Common myeloid progenitor, CD34-positive (primary cell): ENCODE results near the gene UBASH3B.
A peak's percentile ranks its signal among the peaks of the same experiment; 100 is the strongest.

Experiments used
- CTCF ChIA-PET: fragments of 350-600 bp; sonication (Branson Sonifier 250); formaldehyde crosslinking; loops from one replicate; lab custom pipeline; 2021; ENCODE audit warnings: antibody characterized with exemption; lab: Charles Lee
- POLR2A ChIA-PET: fragments of 350-600 bp; sonication (Branson Sonifier 250); formaldehyde crosslinking; loops from one replicate; lab custom pipeline; 2021; ENCODE audit warnings: antibody characterized with exemption; lab: Charles Lee
- DNase-seq, 3 donors: peaks; one replicate each; pipeline versions ENCODE4 v3.0.0 to v3.0.0-alpha.2; 2013
- H3K27ac ChIP-seq, 2 experiments: 1 replicate in 1 of 2; 2 replicates in 1 of 2; pipeline ENCODE4 v1.7.0; 2013; ENCODE audit warnings: inconsistent platforms in 2 of 2, low read length in 2 of 2, mild to moderate bottlenecking in 2 of 2, low read depth in 1 of 2, moderate library complexity in 1 of 2; ENCODE audit not compliant: severe bottlenecking in 2 of 2, insufficient read depth in 1 of 2, poor library complexity in 1 of 2
- H3K27me3 ChIP-seq, 5 experiments: replicated peaks in 2 of 5; 1 replicate in 3 of 5; 2 replicates in 2 of 5; pipeline versions ENCODE4 v1.6.1 to v1.7.0; 2013; ENCODE audit warnings: low read length in 4 of 5, mild to moderate bottlenecking in 2 of 5, moderate library complexity in 2 of 5, inconsistent platforms in 1 of 5; ENCODE audit not compliant: insufficient read depth in 5 of 5, control insufficient read depth in 4 of 5
- H3K36me3 ChIP-seq, 4 experiments: 1 replicate in 2 of 4; 2 replicates in 2 of 4; pipeline versions ENCODE4 v1.6.1 to v1.7.0; 2013; ENCODE audit warnings: low read length in 3 of 4, control low read depth in 1 of 4, mild to moderate bottlenecking in 1 of 4; ENCODE audit not compliant: control insufficient read depth in 4 of 4, insufficient read depth in 4 of 4
- H3K4me1 ChIP-seq, 4 experiments: 1 replicate in 3 of 4; 2 replicates in 1 of 4; pipeline versions ENCODE4 v1.6.1 to v1.7.1; 2013; ENCODE audit warnings: low read length in 3 of 4, mild to moderate bottlenecking in 3 of 4, control low read depth in 1 of 4, inconsistent platforms in 1 of 4, moderate library complexity in 1 of 4; ENCODE audit not compliant: control insufficient read depth in 4 of 4, insufficient read depth in 4 of 4; ENCODE audit errors: control extremely low read depth in 1 of 4
- H3K4me3 ChIP-seq, 7 experiments: 1 replicate in 4 of 7; 2 replicates in 3 of 7; pipeline versions ENCODE4 v1.5.1 to v1.7.0; 2013; ENCODE audit warnings: mild to moderate bottlenecking in 7 of 7, low read length in 6 of 7, moderate library complexity in 6 of 7, inconsistent platforms in 2 of 7, low read depth in 2 of 7, control low read depth in 1 of 7; ENCODE audit not compliant: insufficient read depth in 4 of 7, control insufficient read depth in 1 of 7; ENCODE audit errors: extremely low read depth in 1 of 7
- H3K9me3 ChIP-seq, 5 experiments: 1 replicate in 4 of 5; 2 replicates in 1 of 5; pipeline versions ENCODE4 v1.6.1 to v1.7.1; 2013; ENCODE audit warnings: low read length in 4 of 5, mild to moderate bottlenecking in 2 of 5, inconsistent platforms in 1 of 5, low read depth in 1 of 5, moderate library complexity in 1 of 5; ENCODE audit not compliant: control insufficient read depth in 4 of 5, insufficient read depth in 2 of 5; ENCODE audit errors: control extremely low read depth in 1 of 5
- WGBS: methylation state at CpG from one replicate; pipeline ENCODE4 v1.1.5; 2013; ENCODE audit not compliant: insufficient coverage; 5-methylcytosine and 5-hydroxymethylcytosine counted together

Gene UBASH3B

GRCh38 chr11:122698392-122698791, 42.9 kb downstream of the UBASH3B start:
- peaks cover 0 to 8% (median 0%) of the 10 kb centered on the region in 4 experiments for H3K36me3 ChIP-seq
- no peaks in the 10 kb centered on the region for H3K9me3 ChIP-seq
- H3K27me3 ChIP-seq, result no peaks in the 10 kb centered on the region
- peak overlapping the region in 1 of 2 experiments; percentile 71 for H3K27ac ChIP-seq
- H3K4me1 ChIP-seq, result peaks cover 27 to 65% (median 58%) of the 10 kb centered on the region in 4 experiments
- no peak for DNase-seq
- peak overlapping the region in 2 of 7 experiments; percentile 17 to 54 for H3K4me3 ChIP-seq
- no CpG with 5 or more reads among the region's 3 CpGs for WGBS
- ChIA-PET CTCF (interaction anchor here (1.0 to 6.8 kb wide), 7 partner anchors 10 to 67 kb away, joined by 3 to 66 read pairs (median 4); no protein-coding TSS in a partner anchor), POLR2A (no interaction called here)

GRCh38 chr11:122700666-122701065, 45.1 kb downstream of the UBASH3B start:
- no peaks in the 10 kb centered on the region for H3K9me3 ChIP-seq
- ChIA-PET CTCF (interaction anchor here (1.2 to 6.8 kb wide), 4 partner anchors 13 to 54 kb away, joined by 3 to 66 read pairs (median 4); no protein-coding TSS in a partner anchor), POLR2A (interaction anchor here (0.7 kb wide), 1 partner anchor 167 kb away, joined by 3 read pairs; no protein-coding TSS in a partner anchor)
- DNase-seq, result no peak
- H3K36me3 ChIP-seq, result peaks cover 0 to 13% (median 0%) of the 10 kb centered on the region in 4 experiments
- H3K27me3 ChIP-seq, result no peaks in the 10 kb centered on the region
- WGBS, result no CpG with 5 or more reads among the region's 3 CpGs
- peaks cover 23 to 51% (median 45%) of the 10 kb centered on the region in 4 experiments for H3K4me1 ChIP-seq
- H3K27ac ChIP-seq, result no peak overlapping the region
- H3K4me3 ChIP-seq, result no peak overlapping the region

GRCh38 chr11:122701143-122701542, 45.6 kb downstream of the UBASH3B start:
- Histone ChIP-seq H3K27ac (no peak overlapping the region), H3K36me3 (peaks cover 0 to 13% (median 0%) of the 10 kb centered on the region in 4 experiments), H3K4me3 (no peak overlapping the region), H3K4me1 (peaks cover 19 to 51% (median 42%) of the 10 kb centered on the region in 4 experiments), H3K9me3 (no peaks in the 10 kb centered on the region), H3K27me3 (no peaks in the 10 kb centered on the region)
- WGBS, result 88% methylated on average over 4 of the region's 4 CpGs
- no peak for DNase-seq
- ChIA-PET POLR2A (interaction anchor here (0.7 to 1.1 kb wide), 2 partner anchors 11 to 166 kb away, joined by 3 read pairs; no protein-coding TSS in a partner anchor), CTCF (interaction anchor here (1.5 to 1.9 kb wide), 2 partner anchors 22 to 27 kb away, joined by 4 to 5 read pairs; no protein-coding TSS in a partner anchor)

- no peak for DNase-seq
- Histone ChIP-seq H3K9me3 (no peaks in the 10 kb centered on the region), H3K36me3 (peaks cover 0 to 13% (median 0%) of the 10 kb centered on the region in 4 experiments), H3K4me3 (no peak overlapping the region), H3K4me1 (peaks cover under 1 to 34% (median 19%) of the 10 kb centered on the region in 4 experiments), H3K27me3 (no peaks in the 10 kb centered on the region), H3K27ac (no peak overlapping the region)
- ChIA-PET POLR2A (no interaction called here), CTCF (no interaction called here)
- WGBS, result 79% methylated on average over 7 of the region's 8 CpGs
These were observed 48.2 kb downstream of the UBASH3B start for GRCh38 chr11:122703541-122704272.

- CTCF ChIA-PET, result interaction anchor here (0.8 to 1.3 kb wide), 4 partner anchors 8 to 51 kb away, joined by 3 to 5 read pairs (median 4); no protein-coding TSS in a partner anchor
These were observed 49.9 kb downstream of the UBASH3B start for GRCh38 chr11:122705396-122705795.

DNA sequence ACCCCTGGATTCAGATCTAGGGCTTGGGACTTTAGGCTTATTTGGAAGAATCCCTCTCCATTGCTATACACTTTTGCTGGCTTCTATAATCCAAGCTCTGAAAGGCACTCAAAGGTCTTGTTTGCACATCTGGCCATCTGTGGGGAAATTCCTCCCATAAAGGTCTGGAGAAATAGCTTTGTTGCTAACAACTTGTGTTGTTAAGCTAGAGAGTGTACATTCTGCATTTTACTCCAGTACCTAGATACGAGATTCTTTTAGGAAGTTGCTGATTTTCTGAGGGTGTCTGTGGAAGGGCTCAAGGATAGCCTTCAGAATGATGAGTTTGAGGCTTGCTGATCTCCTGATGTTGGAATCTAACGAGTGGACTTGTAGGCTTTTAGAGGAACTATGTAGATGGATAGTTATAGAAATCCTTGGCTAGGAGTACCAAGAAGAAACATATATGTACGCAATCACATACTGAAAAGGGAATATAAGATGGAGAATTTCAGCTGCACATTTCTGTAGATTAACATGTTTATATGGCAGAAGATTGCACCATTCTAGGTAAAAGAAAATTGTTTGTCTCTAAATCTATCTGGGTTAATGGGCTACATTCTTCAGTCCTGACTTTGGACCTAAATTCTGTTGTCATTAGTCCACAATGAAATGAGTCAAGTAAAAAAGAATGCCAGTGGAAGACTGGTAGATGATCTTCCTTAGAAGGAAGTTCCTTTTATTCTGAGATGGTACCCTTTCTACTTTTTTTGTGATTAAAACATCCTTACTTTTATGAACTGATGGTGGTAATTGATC, 51.0 kb downstream of the UBASH3B start:
- H3K27me3 ChIP-seq, result no peaks in the 10 kb centered on the region
- H3K36me3 ChIP-seq, result peaks cover 0 to 9% (median 0%) of the 10 kb centered on the region in 4 experiments
- ChIA-PET CTCF (interaction anchor here (0.6 to 1.9 kb wide), 9 partner anchors 9 to 1558 kb away, joined by 3 to 5 read pairs (median 3); no protein-coding TSS in a partner anchor), POLR2A (no interaction called here)
- no peaks in the 10 kb centered on the region for H3K9me3 ChIP-seq
- H3K4me3 ChIP-seq, result no peak overlapping the region
- 100% methylated on average over 2 of the region's 3 CpGs for WGBS
- no peak overlapping the region for H3K27ac ChIP-seq
- peaks cover 0 to 40% (median 15%) of the 10 kb centered on the region in 4 experiments for H3K4me1 ChIP-seq
- DNase-seq, result peak in 2 of 3 donors; percentile 61 to 66

More at GRCh38 chr11:122705396-122705795, 49.9 kb downstream of the UBASH3B start:
- H3K4me1 ChIP-seq, result peaks cover 0 to 33% (median 11%) of the 10 kb centered on the region in 4 experiments
- DNase-seq, result no peak
- H3K9me3 ChIP-seq, result no peaks in the 10 kb centered on the region
- WGBS, result 88% methylated on average over 2 of the region's 7 CpGs
- POLR2A ChIA-PET, result no interaction called here
- peaks cover 0 to 9% (median 0%) of the 10 kb centered on the region in 4 experiments for H3K36me3 ChIP-seq
- H3K4me3 ChIP-seq, result no peak overlapping the region
- no peaks in the 10 kb centered on the region for H3K27me3 ChIP-seq
- H3K27ac ChIP-seq, result no peak overlapping the region
